ENCODE data around the gene PMM1.

GRCh38 chr22:41540006-41540315 is 49.7 kb downstream of the PMM1 start:
- TF ChIP-seq EZH2phosphoT487 (IDR thresholded peaks at IDR 0.05; ENCODE audit: borderline replicate concordance, low read depth, low read length) (no peak), CTCF (conservative IDR thresholded peaks at IDR 0.05; ENCODE audit: low read length) (no peak)

All from OCI-LY7 (cell line).